GM19463 (cell line): ENCODE measurements around the gene TMEM233.
"Not testable (repeated sequence)": the region's sequence is repeated elsewhere in the genome, so short reads cannot be mapped to it uniquely, and the experiment has no call there.

Experiments
- ATAC-seq: cut with Tn5 transposase; IDR thresholded peaks from one replicate; pipeline ENCODE4 v1.9.1; 2021; ENCODE audit warnings: mild to moderate bottlenecking, moderate library complexity; ENCODE audit not compliant: unreplicated experiment

Gene TMEM233

DNA sequence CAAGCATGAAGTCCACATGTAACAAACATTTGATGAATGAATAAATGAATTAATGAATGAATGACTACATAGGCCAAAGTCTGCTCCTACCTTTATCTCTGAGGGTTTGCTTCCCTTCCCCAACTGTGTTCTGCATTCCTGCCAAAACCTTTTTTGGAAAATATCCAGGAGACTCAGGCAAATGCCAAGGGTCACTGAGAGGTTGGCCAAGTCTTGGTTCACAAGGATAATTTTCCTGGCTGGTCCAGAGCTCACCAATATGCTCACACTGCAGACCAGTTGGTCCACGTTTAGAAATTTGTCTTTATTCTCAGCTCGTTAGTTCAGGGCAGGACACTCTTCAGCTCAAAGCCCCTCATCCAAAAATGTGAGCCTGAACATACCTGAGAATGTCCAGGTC is 10.2 kb downstream of the TMEM233 start:
- ATAC-seq = no peak

DNA sequence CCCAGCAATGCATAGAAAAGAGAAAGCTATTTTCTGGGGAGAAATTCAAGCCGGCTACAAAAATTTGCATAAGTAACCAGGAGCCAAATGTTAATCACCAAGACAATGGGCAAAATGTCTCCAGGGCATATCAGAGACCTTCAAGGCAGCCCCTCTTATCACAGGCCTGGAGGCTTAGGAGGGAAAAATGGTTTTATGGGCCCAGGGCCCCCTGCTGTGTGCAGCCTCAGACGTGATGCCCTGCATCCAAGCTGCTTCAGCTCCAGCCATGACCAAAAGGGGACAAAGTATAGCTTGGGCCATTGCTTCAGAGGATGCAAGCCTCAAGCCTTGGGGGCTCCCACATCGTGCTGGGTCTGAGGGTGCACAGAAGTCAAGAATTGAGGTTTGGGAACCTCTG is 15.8 kb downstream of the TMEM233 start:
- ATAC-seq = no peak

GRCh38 chr12:119613319-119613936 is 19.9 kb downstream of the TMEM233 start:
- ATAC-seq = no peak

GRCh38 chr12:119614705-119615104 is 21.1 kb downstream of the TMEM233 start:
- no peak for ATAC-seq

GRCh38 chr12:119615518-119616475 is 22.2 kb downstream of the TMEM233 start:
- ATAC-seq = no peak

GRCh38 chr12:119618328-119618896 is 24.8 kb downstream of the TMEM233 start:
- not testable (repeated sequence) for ATAC-seq

DNA sequence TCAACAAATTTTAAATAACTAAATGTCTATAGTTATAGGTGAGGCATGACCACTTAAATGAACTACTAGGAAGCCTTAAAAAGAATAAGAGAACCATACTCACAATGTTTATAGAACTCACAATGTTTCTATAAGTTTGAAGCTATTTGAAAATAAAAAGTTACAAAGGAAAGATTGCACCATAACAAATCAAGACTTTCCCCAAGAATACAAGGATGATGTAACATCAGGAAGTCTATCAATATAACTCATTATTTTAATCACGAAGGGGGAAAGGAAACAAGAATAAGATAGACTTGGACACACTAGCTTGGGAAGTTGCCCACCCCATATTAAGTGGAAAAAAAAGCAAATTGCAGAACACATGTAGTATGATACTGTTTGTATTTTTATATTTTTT is 26.9 kb downstream of the TMEM233 start:
- no peak for ATAC-seq

DNA sequence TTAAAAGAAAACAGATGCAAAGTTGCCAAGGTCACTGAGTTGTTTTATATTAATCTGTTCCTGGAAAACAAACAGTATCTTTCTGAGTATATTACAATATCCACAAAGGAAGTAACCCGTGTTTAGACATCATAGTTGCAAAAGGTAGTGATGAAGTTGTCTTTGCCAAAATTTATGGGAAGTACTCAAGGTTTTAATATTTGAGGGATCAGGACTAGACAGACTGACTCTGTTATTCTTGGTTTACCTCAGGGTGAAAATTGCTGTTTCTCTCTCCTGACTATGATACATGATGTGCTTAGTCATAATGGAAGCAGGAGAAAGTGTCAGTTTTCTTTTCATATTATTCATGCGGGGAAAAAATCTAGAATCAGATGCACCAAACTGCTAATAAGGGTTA is 28.3 kb downstream of the TMEM233 start:
- ATAC-seq = no peak

DNA sequence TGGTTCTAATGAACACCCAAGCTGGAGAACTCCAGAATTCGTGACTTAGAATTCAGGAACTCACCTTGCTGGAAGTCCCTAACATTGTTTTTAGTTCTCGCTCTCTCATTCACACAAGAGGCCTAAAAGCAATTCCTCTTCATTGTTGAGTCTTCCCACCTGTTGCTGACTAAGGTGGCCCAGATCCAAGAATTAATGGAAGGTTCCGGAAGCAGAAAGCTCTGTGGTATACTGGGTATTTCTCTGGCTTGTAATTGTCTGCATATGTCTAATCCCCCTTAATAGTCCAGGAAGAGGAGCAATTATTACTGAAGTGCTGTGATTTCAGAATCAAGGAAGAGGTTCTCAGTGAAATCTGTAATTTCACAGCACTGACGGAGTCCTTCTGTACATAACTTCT is 31.4 kb downstream of the TMEM233 start:
- no peak for ATAC-seq

DNA sequence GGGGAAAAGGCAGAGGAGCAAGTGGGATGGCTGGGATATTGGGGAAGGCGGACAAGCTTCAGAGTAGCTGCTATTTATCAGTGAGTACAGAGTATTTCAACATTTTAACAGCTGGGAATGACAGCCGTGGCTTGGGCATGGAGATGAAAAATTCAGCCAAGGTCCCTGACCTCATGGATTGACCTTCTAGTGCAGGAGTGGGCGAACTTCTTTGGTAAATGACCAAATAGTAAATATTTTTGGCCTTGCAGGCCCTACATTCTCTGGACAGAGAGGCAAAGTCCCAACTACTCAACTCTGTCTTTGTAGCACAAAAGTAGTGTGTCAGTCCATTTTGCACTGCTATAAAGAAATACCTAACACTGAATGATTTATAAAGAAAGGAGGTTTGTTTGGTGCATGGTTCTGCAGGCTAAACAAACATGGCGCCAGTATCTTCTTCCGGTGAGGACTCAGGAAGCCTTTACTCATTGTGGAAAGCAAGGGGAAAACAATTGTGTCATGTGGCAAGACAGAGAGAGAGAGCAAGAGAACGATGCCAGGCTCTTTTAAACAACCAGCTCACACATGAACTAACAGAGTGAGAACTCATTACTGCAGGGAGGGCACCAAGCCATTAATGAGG is 33.6 kb downstream of the TMEM233 start:
- ATAC-seq = no peak

- ATAC-seq = no peak
These were observed 34.1 kb downstream of the TMEM233 start for GRCh38 chr12:119627686-119628085.

DNA sequence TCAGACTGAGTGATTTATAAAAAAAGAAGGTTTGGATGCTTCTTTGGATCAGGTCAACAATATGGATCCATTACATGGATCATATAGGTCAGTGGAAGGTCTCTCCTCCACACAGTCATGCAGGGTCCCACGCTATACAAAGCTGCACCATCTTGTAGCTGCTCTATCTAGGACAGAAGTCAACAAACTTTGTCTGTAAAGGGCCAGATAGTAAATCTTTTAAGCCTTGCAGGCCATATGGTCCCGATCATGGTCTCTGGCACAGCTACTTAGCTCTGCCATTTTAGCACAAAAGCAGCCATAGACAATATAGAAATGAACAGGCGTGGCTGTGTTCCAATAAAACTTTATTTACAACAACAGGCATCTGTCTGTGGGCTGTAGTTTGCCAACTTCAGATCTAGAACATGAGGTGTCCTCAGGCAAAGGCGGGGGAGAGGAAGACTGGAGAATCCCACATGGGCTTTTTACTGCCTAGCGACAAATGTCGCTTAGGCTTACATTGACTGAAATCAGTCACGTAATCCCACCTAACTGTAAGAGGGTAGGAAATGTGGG is 36.7 kb downstream of the TMEM233 start:
- ATAC-seq = no peak

GRCh38 chr12:119630962-119631550 is 37.5 kb downstream of the TMEM233 start:
- ATAC-seq = no peak

GRCh38 chr12:119631930-119632678 is 38.5 kb downstream of the TMEM233 start:
- ATAC-seq = no peak

DNA sequence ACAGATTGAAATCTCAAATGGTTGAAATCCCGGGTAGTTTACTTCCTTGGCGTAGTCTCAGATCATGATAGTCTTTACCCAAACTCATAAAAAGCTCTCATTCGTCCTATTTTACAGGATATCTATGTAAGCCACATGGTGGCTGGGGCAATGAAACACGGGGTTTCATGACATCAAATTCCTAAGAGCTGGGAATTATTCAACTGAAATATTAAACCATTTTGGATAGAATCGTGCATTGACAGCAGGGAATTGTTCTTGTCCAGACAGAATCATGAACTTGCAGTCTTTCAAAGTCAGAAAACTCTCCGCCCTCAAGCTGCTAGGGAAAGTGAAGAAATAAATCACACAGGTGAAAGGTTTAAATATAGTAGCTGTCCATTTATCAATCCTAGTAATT is 41.2 kb downstream of the TMEM233 start:
- ATAC-seq = no peak

DNA sequence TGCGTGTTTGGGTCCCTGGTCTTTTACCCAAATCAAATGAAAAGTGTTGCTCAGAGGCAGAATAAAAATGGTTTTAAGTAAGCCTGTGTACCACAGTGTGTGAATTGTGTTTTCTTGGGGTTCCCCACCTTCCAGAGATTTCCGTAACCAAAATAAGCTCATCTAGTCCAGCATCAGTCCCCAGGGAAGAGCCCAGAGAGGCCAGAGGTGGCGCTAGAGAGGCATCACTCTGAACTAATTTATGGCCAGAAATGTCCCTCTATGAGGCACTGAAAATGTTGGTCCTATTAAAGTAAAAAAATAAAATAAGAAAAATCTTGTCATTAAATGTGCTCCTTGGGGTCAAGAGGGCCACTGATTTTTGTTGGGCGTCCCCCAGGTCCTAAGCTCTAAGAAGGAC is 49.4 kb downstream of the TMEM233 start:
- ATAC-seq = no peak

- no peak for ATAC-seq
These were observed 51.4 kb downstream of the TMEM233 start for GRCh38 chr12:119644930-119645329.

- ATAC-seq = no peak
These were observed 52.0 kb downstream of the TMEM233 start for GRCh38 chr12:119645535-119646059.

DNA sequence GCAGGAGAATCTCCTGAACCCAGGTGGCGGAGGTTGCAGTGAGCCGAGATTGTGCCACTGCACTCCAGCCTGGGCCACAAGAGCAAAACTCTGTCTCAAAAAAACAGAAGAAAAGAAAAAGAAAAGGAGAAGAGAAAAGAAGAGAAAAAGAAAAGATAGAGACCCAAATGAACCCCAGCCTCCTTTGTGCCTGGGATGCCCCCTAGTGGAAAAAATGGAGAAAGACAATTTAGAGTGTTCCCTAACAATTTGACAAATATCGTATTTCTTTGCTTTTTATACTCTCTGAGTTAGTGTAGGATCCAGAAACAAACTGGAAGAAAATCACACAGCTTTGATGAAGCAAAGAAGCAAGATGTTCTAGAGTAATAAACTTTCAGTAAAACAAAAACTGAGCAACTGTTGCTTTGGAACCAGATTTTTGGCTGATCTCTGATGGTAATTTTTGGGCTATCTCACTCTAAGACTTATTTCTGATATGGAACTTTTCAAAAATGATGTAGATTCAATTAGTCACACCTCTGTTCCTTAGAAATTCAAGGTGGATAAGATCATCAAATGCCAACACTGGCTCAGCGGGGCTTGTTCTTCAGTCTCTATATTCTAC is 55.7 kb downstream of the TMEM233 start:
- no peak for ATAC-seq
